AG04449 (cell line): Measurements from ENCODE around the gene THEM5.

Experiments
- CTCF ChIA-PET: fragments of 350-600 bp; formaldehyde crosslinking; extraction: SDS; loops from one replicate; lab custom pipeline; 2021; ENCODE audit warnings: antibody characterized with exemption; lab: Yijun Ruan, JAX
- POLR2A ChIA-PET: fragments of 400-600, 350-600 bp; formaldehyde crosslinking; extraction: SDS; loops from one replicate; lab custom pipeline; 2020; ENCODE audit warnings: antibody characterized with exemption, inconsistent platforms; lab: Yijun Ruan, JAX
- DNase-seq: peaks from one replicate; pipeline ENCODE4 v3.0.0-alpha.2; 2010; ENCODE audit warnings: low read depth, low spot score
- H3K4me3 ChIP-seq: 2 replicates; pipeline ENCODE4 v1.5.1; 2011; ENCODE audit warnings: low read depth, mild to moderate bottlenecking, control low read depth, low read length
- TF ChIP-seq, protein P1 (sequence below): IDR thresholded peaks from one replicate; pipeline ENCODE4 v1.5.1; 2011; ENCODE audit warnings: mild to moderate bottlenecking, moderate library complexity, low read length, control low read depth, inconsistent platforms; ENCODE audit not compliant: insufficient read depth; ENCODE audit errors: missing control alignments

THEM5 gene

DNA sequence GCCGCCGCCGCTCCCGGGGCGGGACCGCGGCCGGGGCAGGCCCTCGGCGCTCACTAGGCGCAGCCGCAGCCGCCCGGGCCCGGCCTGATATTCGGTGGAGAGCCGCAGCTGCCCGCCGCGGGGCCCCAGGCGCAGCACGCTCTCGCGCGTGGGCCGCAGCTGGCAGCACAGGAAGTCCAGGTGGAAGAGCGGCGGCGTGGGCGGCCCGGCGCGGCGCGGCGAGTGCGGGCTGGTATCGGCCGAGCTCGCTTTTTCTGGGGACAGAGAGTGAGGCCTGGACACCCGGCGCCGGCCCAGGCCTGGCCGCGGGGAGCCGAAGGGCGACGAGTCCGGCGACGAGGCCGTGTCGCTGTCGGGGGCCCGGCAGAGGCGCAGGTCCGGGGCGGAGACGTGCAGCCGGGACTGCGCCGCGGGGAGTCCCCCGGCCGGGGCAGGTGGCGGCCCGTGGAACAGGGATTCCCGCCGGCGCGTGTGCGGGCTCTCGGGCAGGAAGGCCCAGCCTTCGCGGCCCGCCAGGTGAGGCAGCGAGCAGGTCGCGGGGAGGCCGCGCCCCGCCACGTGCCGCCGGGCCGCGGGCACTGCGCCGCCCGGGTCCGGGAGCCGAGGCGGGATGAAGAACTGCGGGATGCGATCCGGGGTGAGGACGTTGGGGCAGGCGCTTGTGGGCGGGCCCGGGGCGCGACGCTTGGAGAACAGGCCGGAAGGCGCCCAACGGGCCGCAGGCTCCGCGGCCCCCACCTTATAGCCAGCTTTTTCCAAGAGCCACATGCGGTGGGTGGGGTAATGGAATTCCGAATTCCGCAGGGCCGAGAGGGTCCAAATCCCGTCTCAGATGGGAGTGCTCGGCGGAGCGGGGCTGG, 15.1 kb downstream of the THEM5 start:
- TF ChIP-seq, protein P1, sequence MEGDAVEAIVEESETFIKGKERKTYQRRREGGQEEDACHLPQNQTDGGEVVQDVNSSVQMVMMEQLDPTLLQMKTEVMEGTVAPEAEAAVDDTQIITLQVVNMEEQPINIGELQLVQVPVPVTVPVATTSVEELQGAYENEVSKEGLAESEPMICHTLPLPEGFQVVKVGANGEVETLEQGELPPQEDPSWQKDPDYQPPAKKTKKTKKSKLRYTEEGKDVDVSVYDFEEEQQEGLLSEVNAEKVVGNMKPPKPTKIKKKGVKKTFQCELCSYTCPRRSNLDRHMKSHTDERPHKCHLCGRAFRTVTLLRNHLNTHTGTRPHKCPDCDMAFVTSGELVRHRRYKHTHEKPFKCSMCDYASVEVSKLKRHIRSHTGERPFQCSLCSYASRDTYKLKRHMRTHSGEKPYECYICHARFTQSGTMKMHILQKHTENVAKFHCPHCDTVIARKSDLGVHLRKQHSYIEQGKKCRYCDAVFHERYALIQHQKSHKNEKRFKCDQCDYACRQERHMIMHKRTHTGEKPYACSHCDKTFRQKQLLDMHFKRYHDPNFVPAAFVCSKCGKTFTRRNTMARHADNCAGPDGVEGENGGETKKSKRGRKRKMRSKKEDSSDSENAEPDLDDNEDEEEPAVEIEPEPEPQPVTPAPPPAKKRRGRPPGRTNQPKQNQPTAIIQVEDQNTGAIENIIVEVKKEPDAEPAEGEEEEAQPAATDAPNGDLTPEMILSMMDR = no peak
- H3K4me3 ChIP-seq = peak overlapping the region; percentile 32
- no peak for DNase-seq
- ChIA-PET POLR2A (no interaction called here), CTCF (interaction anchor here (1.3 kb wide), 1 partner anchor 18 kb away, joined by 3 read pairs; no protein-coding TSS in a partner anchor)

DNA sequence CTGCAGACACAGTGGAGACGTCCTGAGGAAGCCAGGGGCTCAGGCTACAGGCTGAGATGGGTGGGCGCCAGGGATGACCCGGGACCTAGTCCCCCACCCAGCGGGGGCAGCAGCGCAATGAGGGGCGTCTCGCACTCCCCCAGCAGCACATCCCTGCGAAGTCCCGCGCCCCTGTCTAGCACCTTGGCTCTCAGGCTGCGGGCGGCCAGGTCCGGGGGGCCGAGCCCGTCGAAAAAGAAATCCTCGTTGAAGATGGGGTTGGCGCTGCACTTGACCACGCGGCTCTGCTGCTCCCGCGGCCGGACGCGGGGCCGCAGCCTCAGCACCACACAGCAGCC, 15.7 kb downstream of the THEM5 start:
- TF ChIP-seq, protein P1 = no peak
- CTCF ChIA-PET = interaction anchor here (1.3 kb wide), 1 partner anchor 17 kb away, joined by 3 read pairs; no protein-coding TSS in a partner anchor
- DNase-seq = no peak
- POLR2A ChIA-PET = no interaction called here
- H3K4me3 ChIP-seq = no peak overlapping the region

DNA sequence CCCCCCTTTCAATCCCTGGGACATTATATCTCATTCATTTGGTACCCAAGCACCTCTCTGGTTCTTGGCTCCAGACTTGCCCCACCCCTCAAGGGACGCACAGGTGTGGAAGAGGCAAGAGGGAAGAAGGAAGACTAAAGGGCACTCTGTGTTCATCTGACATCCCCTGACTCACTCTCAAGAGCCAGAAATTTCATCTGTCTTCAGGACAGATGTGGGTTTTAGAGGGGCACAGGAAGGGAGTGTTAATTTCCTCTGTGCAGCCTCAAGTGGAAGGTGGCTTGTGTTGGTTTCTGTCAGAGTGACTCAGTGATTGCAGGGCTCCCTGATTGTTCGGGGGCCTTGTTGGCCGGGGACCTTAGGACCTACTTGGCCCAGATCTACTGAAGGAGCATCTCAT, 16.3 kb downstream of the THEM5 start:
- ChIA-PET CTCF (interaction anchor here (0.6 to 1.5 kb wide), 7 partner anchors 9 to 536 kb away, joined by 3 to 5 read pairs (median 3); no protein-coding TSS in a partner anchor), POLR2A (interaction anchor here (1.3 kb wide), 1 partner anchor 15 kb away, joined by 4 read pairs; no protein-coding TSS in a partner anchor)

DNA sequence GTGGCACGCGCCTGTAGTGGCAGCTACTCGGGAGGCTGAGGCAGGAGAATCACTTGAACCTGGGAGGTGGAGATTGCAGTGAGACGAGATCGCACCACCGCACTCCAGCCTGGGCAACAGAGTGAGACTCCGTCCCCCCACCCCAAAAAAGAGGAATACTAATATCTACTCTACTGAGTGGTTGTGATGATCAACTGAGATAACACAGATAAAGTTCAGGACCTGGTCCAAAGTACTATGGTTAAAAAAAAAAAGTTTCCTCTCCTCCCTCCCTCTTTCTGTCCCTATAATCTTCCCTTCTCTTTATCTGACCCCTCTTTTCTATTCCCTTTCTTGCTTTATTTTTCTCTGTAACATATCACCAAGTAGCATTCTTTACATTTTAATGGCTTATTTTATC, 17.9 kb downstream of the THEM5 start:
- POLR2A ChIA-PET = interaction anchor here (1.3 kb wide), 1 partner anchor 13 kb away, joined by 4 read pairs; no protein-coding TSS in a partner anchor
- no peak overlapping the region for H3K4me3 ChIP-seq
- CTCF ChIA-PET = interaction anchor here (0.7 to 1.5 kb wide), 8 partner anchors 13 to 535 kb away, joined by 3 to 5 read pairs (median 3); no protein-coding TSS in a partner anchor
- TF ChIP-seq, protein P1 = no peak
- DNase-seq = no peak

More for the DNA sequence above, 16.3 kb downstream of the THEM5 start:
- TF ChIP-seq, protein P1 = no peak
- no peak overlapping the region for H3K4me3 ChIP-seq
- no peak for DNase-seq

DNA sequence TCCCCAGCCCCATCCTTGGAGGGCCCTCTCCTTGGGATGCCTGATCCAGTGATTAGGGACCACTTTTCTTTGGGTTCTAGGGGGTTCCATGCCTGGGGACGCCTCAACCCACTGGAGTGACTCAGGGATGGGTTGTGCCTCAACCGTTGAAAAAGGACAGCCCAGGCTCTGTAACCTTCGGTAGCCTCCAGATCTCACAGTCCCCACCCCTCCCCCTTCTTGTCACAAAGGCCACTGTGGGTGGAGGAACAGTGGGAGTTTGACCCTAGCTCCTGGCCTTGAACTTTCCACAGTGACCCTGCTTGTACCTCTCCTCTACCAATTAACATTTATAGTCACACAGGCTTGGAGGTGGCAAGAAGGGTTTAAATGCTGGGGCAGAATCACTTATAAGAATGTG, 19.3 kb downstream of the THEM5 start:
- CTCF ChIA-PET = interaction anchor here (1.0 to 1.3 kb wide), 2 partner anchors 15 to 390 kb away, joined by 3 to 4 read pairs; no protein-coding TSS in a partner anchor
- H3K4me3 ChIP-seq = no peak overlapping the region
- TF ChIP-seq, protein P1 = no peak
- DNase-seq = no peak
- POLR2A ChIA-PET = no interaction called here
